ENCODE data around the gene RAB3C.
A peak's percentile ranks its signal among the peaks of the same experiment; 100 is the strongest.
"Not testable (repeated sequence)": the region's sequence is repeated elsewhere in the genome, so short reads cannot be mapped to it uniquely, and the experiment has no call there.

The RAB3C gene

DNA sequence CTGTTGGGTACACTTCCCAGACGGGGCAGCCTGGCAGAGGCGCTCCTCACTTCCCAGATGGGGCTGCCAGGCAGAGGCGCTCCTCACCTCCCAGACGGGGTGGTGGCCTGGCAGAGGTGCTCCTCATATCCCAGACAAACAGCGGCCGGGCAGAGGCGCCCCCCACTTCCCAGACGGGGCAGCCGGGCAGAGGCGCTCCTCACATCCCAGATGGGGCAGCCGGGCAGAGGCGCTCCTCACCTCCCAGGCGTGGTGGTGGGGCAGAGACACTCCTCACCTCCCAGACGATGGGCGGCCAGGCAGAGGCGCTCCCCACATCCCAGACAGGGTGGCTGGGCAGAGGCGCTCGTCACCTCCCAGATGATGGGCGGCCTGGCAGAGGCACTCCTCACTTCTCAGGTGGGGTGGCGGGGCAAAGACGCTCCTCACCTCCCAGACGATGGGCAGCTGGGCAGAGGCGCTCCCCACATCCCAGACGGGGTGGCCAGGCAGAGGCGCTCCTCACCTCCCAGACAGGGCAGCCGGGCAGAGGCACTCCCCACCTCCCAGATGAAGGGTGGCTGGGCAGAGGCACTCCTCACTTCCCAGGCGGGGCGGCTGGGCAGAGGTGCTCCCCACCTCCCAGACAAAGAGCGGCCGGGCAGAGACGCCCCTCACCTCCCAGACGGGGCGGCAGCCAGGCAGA is 19.7 kb upstream of the RAB3C start:
- H3K9me3 ChIP-seq (ENCODE audit: control insufficient read depth in 2 of 2, low read length in 2 of 2); H3K9ac ChIP-seq (ENCODE audit: low read depth in 1 of 2, low read length in 2 of 2); H3K27me3 ChIP-seq (ENCODE audit: control insufficient read depth in 2 of 2, insufficient read depth in 2 of 2, low read length in 2 of 2); H3K27ac ChIP-seq (ENCODE audit: low read depth in 2 of 2, low read length in 2 of 2); H3K4me3 ChIP-seq (ENCODE audit: low read length in 2 of 2); H3K4me1 ChIP-seq (ENCODE audit: control insufficient read depth in 2 of 2, insufficient read depth in 2 of 2, low read length in 2 of 2); H3K36me3 ChIP-seq (ENCODE audit: control insufficient read depth in 2 of 2, insufficient read depth in 2 of 2, low read length in 2 of 2): not testable (repeated sequence)

DNA sequence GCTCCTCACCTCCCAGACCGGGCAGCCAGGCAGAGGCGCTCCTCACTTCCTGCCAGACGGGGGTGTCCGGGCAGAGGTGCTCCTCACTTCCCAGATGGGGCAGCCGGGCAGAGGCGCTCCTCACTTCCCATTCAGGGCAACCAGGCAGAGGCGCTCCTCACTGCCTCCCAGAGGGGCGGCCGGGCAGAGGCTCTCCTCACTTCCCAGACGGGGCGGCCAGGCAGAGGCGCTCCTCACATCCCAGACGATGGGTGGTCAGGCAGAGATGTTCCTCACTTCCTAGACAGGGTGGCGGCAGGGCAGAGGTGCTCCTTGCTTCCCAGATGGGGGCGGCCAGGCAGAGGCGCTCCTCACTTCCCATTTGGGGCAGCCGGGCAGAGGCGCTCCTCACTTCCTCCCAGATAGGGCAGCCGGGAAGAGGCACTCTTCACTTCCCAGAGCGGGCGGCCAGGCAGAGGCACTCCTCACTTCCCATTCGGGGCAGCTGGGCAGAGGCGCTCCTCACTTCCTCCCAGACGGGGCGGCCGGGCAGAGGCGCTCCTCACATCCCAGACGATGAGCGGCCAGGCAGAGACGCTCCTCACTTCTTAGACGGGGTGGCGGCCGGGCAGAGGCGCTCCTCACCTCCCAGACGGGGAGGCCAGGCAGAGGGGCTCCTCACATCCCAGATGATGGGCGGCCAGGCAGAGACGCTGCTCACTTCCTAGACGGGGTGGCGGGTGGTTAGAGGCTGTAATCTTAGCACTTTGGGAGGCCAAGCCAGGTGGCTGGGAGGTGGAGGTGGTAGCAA is 18.6 kb upstream of the RAB3C start:
- H3K27me3 ChIP-seq (ENCODE audit: control insufficient read depth in 2 of 2, insufficient read depth in 2 of 2, low read length in 2 of 2); H3K27ac ChIP-seq (ENCODE audit: low read depth in 2 of 2, low read length in 2 of 2); H3K9ac ChIP-seq (ENCODE audit: low read depth in 1 of 2, low read length in 2 of 2); H3K4me1 ChIP-seq (ENCODE audit: control insufficient read depth in 2 of 2, insufficient read depth in 2 of 2, low read length in 2 of 2); H3K4me3 ChIP-seq (ENCODE audit: low read length in 2 of 2); H3K9me3 ChIP-seq (ENCODE audit: control insufficient read depth in 2 of 2, low read length in 2 of 2); H3K36me3 ChIP-seq (ENCODE audit: control insufficient read depth in 2 of 2, insufficient read depth in 2 of 2, low read length in 2 of 2): not testable (repeated sequence)

DNA sequence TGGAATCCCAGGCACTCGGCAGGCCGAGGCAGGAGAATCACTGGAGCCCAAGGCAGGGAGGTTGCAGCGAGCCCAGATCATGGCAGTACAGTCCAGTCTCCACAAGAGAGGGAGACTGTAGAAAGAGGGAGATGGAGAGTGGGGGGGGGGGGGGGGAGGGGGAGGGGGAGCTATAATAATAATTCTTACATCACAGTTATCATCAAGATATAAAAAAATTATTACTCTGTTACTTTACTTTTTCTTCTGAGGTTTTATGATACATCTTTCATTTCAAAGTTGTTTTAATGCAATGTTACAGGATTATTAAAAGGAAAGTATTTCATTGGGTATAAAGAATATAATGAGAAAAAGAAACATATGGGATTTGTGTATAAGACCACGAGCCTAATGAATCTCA is 17.8 kb upstream of the RAB3C start:
- Histone ChIP-seq H3K36me3 (ENCODE audit: control insufficient read depth in 2 of 2, insufficient read depth in 2 of 2, low read length in 2 of 2) (no peaks in the 10 kb centered on the region), H3K4me3 (ENCODE audit: low read length in 2 of 2) (no peak overlapping the region), H3K9me3 (ENCODE audit: control insufficient read depth in 2 of 2, low read length in 2 of 2) (no peaks in the 10 kb centered on the region), H3K9ac (ENCODE audit: low read depth in 1 of 2, low read length in 2 of 2) (no peak overlapping the region), H3K4me1 (ENCODE audit: control insufficient read depth in 2 of 2, insufficient read depth in 2 of 2, low read length in 2 of 2) (no peaks in the 10 kb centered on the region), H3K27me3 (ENCODE audit: control insufficient read depth in 2 of 2, insufficient read depth in 2 of 2, low read length in 2 of 2) (no peaks in the 10 kb centered on the region), H3K27ac (ENCODE audit: low read depth in 2 of 2, low read length in 2 of 2) (no peak overlapping the region)

DNA sequence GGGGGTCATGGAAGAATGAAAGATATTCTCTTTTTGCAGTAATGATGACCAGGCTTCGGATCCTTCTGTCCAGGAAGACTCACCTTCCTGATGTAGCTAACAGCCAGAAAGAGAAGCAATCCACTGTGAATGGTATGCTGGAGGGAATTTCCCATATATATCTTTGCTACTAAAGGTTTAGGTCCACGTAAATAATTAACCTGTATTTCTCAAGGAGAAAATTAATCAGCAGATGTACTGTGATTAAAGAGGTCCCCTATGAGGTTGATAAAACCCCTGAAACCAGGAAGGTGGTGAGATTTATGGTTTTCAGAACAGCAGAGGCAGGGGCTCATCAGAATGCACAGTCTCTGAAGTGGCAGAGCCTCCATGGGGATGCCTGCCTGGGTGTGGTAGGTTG is 11.4 kb upstream of the RAB3C start:
- H3K9me3 ChIP-seq (ENCODE audit: control insufficient read depth in 2 of 2, low read length in 2 of 2), result no peaks in the 10 kb centered on the region
- H3K36me3 ChIP-seq (ENCODE audit: control insufficient read depth in 2 of 2, insufficient read depth in 2 of 2, low read length in 2 of 2), result no peaks in the 10 kb centered on the region
- no peak overlapping the region for H3K27ac ChIP-seq (ENCODE audit: low read depth in 2 of 2, low read length in 2 of 2)
- H3K4me1 ChIP-seq (ENCODE audit: control insufficient read depth in 2 of 2, insufficient read depth in 2 of 2, low read length in 2 of 2), result no peaks in the 10 kb centered on the region
- H3K9ac ChIP-seq (ENCODE audit: low read depth in 1 of 2, low read length in 2 of 2), result no peak overlapping the region
- H3K4me3 ChIP-seq (ENCODE audit: low read length in 2 of 2), result no peak overlapping the region
- no peaks in the 10 kb centered on the region for H3K27me3 ChIP-seq (ENCODE audit: control insufficient read depth in 2 of 2, insufficient read depth in 2 of 2, low read length in 2 of 2)

DNA sequence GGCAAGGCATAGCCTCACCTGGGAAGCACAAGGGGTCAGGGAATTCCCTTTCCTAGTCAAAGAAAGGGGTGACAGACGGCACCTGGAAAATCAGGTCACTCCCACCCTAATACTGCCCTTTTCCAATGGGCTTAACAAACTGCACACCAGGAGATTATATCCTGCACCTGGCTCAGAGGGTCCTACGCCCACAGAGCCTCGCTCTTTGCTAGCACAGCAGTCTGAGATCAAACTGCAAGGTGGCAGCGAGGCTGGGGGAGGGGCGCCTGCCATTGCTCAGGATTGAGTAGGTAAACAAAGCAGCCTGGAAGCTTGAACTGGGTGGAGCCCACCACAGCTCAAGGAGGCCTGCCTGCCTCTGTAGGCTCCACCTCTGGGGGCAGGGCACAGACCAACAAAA is 9.9 kb upstream of the RAB3C start:
- not testable (repeated sequence) for H3K9me3 ChIP-seq (ENCODE audit: control insufficient read depth in 2 of 2, low read length in 2 of 2); H3K9ac ChIP-seq (ENCODE audit: low read depth in 1 of 2, low read length in 2 of 2); H3K36me3 ChIP-seq (ENCODE audit: control insufficient read depth in 2 of 2, insufficient read depth in 2 of 2, low read length in 2 of 2); H3K27ac ChIP-seq (ENCODE audit: low read depth in 2 of 2, low read length in 2 of 2); H3K27me3 ChIP-seq (ENCODE audit: control insufficient read depth in 2 of 2, insufficient read depth in 2 of 2, low read length in 2 of 2); H3K4me3 ChIP-seq (ENCODE audit: low read length in 2 of 2); H3K4me1 ChIP-seq (ENCODE audit: control insufficient read depth in 2 of 2, insufficient read depth in 2 of 2, low read length in 2 of 2)

DNA sequence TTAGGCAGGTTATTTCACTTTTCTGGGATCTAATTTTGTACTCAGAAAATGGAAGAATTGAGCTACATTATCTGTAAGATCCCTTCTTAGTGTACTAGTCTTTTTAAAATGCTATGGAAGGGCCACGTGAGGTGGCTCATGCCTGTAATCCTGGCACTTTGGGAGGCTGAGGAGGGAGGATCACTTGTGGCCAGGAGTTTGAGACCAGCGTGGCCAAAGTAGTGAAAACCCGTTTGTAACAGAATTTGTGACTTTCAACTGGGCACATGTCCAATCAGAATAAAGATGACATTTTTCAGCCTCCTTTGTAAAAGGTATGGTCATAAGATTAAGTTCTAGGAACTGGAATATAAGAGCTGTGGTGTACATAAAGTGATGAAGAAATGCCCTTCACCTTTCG is 3.1 kb upstream of the RAB3C start:
- no peaks in the 10 kb centered on the region for H3K9me3 ChIP-seq (ENCODE audit: control insufficient read depth in 2 of 2, low read length in 2 of 2)
- peaks cover 2 to 7% of the 10 kb centered on the region in 2 donors for H3K27me3 ChIP-seq (ENCODE audit: control insufficient read depth in 2 of 2, insufficient read depth in 2 of 2, low read length in 2 of 2)
- peaks cover 4 to 8% of the 10 kb centered on the region in 2 donors for H3K4me1 ChIP-seq (ENCODE audit: control insufficient read depth in 2 of 2, insufficient read depth in 2 of 2, low read length in 2 of 2)
- H3K36me3 ChIP-seq (ENCODE audit: control insufficient read depth in 2 of 2, insufficient read depth in 2 of 2, low read length in 2 of 2), result no peaks in the 10 kb centered on the region
- no peak overlapping the region for H3K4me3 ChIP-seq (ENCODE audit: low read length in 2 of 2)
- H3K27ac ChIP-seq (ENCODE audit: low read depth in 2 of 2, low read length in 2 of 2), result no peak overlapping the region
- no peak overlapping the region for H3K9ac ChIP-seq (ENCODE audit: low read depth in 1 of 2, low read length in 2 of 2)

DNA sequence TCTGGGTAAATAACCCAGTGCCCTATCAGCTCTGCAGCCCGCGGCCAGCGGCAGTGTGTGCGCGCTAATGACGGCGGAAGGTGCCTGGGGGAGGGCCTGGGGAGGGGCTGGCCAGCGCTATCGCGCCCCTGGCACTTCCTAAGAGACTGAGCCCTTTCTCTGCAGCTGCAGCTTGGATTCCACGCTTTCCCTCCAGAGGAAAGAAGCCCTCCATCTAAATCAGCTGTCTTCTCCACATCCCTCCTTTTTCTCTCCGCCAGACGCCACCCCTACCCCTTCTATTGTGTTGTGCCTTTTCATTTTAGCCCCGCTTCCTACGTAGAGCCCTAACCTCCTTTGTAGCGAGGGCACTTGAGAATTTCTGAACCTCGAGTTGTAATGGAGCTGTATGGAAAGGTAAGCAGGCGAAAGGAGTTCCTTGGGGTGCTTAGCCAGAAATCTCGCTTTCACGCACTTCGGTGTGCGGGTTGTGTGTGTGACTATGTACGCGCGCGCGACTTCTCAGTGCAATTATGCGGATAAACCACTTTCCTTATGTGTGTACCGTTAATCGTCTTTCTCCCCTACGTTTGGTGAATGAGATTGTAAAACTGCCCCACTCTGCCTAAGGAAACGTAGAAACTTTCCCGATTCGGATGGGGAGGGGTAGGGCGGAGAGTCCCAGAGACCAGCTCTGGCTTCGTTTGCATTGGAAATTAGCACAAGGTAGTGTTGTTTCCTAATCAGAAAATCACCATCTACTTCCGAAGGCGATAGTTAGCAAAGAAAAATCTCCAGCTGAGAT is 664 bp upstream of the RAB3C start:
- no peak overlapping the region for H3K27ac ChIP-seq (ENCODE audit: low read depth in 2 of 2, low read length in 2 of 2)
- H3K36me3 ChIP-seq (ENCODE audit: control insufficient read depth in 2 of 2, insufficient read depth in 2 of 2, low read length in 2 of 2), result no peaks in the 10 kb centered on the region
- H3K27me3 ChIP-seq (ENCODE audit: control insufficient read depth in 2 of 2, insufficient read depth in 2 of 2, low read length in 2 of 2), result peaks cover 2 to 7% of the 10 kb centered on the region in 2 donors
- peak overlapping the region in 1 of 2 donors; percentile 17 for H3K9ac ChIP-seq (ENCODE audit: low read depth in 1 of 2, low read length in 2 of 2)
- H3K4me1 ChIP-seq (ENCODE audit: control insufficient read depth in 2 of 2, insufficient read depth in 2 of 2, low read length in 2 of 2), result peaks cover 4 to 8% of the 10 kb centered on the region in 2 donors
- no peaks in the 10 kb centered on the region for H3K9me3 ChIP-seq (ENCODE audit: control insufficient read depth in 2 of 2, low read length in 2 of 2)
- H3K4me3 ChIP-seq (ENCODE audit: low read length in 2 of 2), result peak overlapping the region; percentile 71 to 89

DNA sequence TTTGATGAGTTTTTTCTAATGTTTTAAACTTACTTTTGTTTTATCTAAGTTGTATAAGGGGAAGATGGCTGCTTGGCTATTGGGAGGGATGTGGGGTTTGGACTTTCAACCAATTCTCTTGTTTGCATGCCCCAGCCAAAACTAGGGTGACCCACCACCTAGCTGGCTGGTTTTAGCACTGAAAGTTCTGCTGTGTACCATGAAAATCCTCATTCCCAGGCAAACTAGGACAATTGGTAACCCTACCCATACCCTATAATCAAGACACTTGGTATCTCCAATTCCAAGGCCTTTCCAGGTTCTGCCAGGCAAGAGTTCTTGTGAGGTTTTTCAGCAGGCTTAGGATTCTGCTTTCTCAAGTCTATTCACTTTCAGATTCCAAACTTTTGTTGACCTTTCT is 13.1 kb downstream of the RAB3C start:
- no peaks in the 10 kb centered on the region for H3K27me3 ChIP-seq (ENCODE audit: control insufficient read depth in 2 of 2, insufficient read depth in 2 of 2, low read length in 2 of 2)
- H3K27ac ChIP-seq (ENCODE audit: low read depth in 2 of 2, low read length in 2 of 2), result no peak overlapping the region
- no peaks in the 10 kb centered on the region for H3K9me3 ChIP-seq (ENCODE audit: control insufficient read depth in 2 of 2, low read length in 2 of 2)
- H3K4me3 ChIP-seq (ENCODE audit: low read length in 2 of 2), result no peak overlapping the region
- H3K9ac ChIP-seq (ENCODE audit: low read depth in 1 of 2, low read length in 2 of 2), result no peak overlapping the region
- H3K36me3 ChIP-seq (ENCODE audit: control insufficient read depth in 2 of 2, insufficient read depth in 2 of 2, low read length in 2 of 2), result no peaks in the 10 kb centered on the region
- H3K4me1 ChIP-seq (ENCODE audit: control insufficient read depth in 2 of 2, insufficient read depth in 2 of 2, low read length in 2 of 2), result no peaks in the 10 kb centered on the region

DNA sequence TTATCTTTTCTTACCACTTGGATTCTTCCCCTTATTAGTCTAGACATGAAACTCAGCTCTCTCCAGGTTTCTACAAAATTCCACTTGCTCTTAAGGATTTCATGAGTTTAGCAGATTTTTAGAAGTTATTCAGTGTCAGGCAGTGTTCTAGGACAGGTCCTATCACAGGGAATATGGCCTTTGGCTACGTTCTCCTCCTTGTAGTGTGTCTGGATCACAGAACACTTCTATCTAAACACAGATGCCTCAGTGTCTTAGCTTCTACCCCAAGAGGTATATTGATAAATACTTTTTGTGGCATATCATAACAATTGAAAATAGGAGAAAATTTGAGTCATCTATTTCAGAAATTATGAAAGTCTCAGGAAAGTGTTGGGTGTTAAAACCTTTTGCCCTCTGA is 15.6 kb downstream of the RAB3C start:
- H3K36me3 ChIP-seq (ENCODE audit: control insufficient read depth in 2 of 2, insufficient read depth in 2 of 2, low read length in 2 of 2), result no peaks in the 10 kb centered on the region
- no peak overlapping the region for H3K9ac ChIP-seq (ENCODE audit: low read depth in 1 of 2, low read length in 2 of 2)
- H3K27me3 ChIP-seq (ENCODE audit: control insufficient read depth in 2 of 2, insufficient read depth in 2 of 2, low read length in 2 of 2), result no peaks in the 10 kb centered on the region
- H3K4me3 ChIP-seq (ENCODE audit: low read length in 2 of 2), result no peak overlapping the region
- H3K27ac ChIP-seq (ENCODE audit: low read depth in 2 of 2, low read length in 2 of 2), result no peak overlapping the region
- H3K4me1 ChIP-seq (ENCODE audit: control insufficient read depth in 2 of 2, insufficient read depth in 2 of 2, low read length in 2 of 2), result no peaks in the 10 kb centered on the region
- H3K9me3 ChIP-seq (ENCODE audit: control insufficient read depth in 2 of 2, low read length in 2 of 2), result no peaks in the 10 kb centered on the region

DNA sequence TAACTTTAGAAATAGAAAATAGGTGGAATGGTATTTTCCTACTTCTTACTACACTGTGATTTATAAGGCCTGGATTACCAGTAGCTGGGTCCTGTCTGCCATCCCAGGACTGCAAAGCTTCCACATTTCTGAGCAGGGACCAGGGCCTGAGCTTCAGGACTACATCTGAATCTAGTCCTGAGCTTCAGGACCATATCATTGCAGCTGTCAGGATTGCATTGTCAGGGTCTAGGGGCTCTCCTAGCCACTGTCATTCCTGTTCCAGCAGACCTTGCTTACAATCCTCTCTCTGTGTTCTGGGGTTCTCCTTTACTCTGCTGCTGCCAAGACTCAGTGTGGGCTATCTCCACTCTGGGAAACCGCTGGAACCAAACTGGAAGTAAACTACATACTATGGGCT is 16.3 kb downstream of the RAB3C start:
- Histone ChIP-seq H3K9me3 (ENCODE audit: control insufficient read depth in 2 of 2, low read length in 2 of 2) (no peaks in the 10 kb centered on the region), H3K4me1 (ENCODE audit: control insufficient read depth in 2 of 2, insufficient read depth in 2 of 2, low read length in 2 of 2) (no peaks in the 10 kb centered on the region), H3K36me3 (ENCODE audit: control insufficient read depth in 2 of 2, insufficient read depth in 2 of 2, low read length in 2 of 2) (no peaks in the 10 kb centered on the region), H3K27ac (ENCODE audit: low read depth in 2 of 2, low read length in 2 of 2) (no peak overlapping the region), H3K4me3 (ENCODE audit: low read length in 2 of 2) (no peak overlapping the region), H3K27me3 (ENCODE audit: control insufficient read depth in 2 of 2, insufficient read depth in 2 of 2, low read length in 2 of 2) (no peaks in the 10 kb centered on the region), H3K9ac (ENCODE audit: low read depth in 1 of 2, low read length in 2 of 2) (no peak overlapping the region)

Data from mucosa of rectum (tissue), 2 donors.